ENCODE results near the gene FCRL3. TPM values are rescaled to one million over a fixed set of nuclear protein-coding genes. Genes with fewer than 3 reads are reported as not detected.

The FCRL3 gene
- total RNA-seq, 4 donors from 2014 or later, result 0.19 to 0.29 TPM; not detected in 2

GRCh38 chr1:157715736-157716135 is 15.2 kb upstream of the FCRL3 start:
- H3K27ac ChIP-seq, result no peak overlapping the region
- whole genome bisulfite sequencing, 2 donors, result 64 to 70% methylated on average over 2 to 5 of the region's 5 CpGs
- H3K9me3 ChIP-seq, result no peaks in the 10 kb centered on the region
- H3K36me3 ChIP-seq, result no peaks in the 10 kb centered on the region
- TF ChIP-seq CTCF (IDR thresholded peaks at IDR 0.05) (no peak), POLR2A (IDR thresholded peaks at IDR 0.05) (no peak)
- no peaks in the 10 kb centered on the region for H3K27me3 ChIP-seq
- H3K4me1 ChIP-seq, result no peaks in the 10 kb centered on the region
- no peak overlapping the region for H3K4me3 ChIP-seq
- intact Hi-C loops (cut with DNase I), result no loop called here
- no peak for DNase-seq

- H3K27ac ChIP-seq, result no peak overlapping the region
- H3K4me1 ChIP-seq, result no peaks in the 10 kb centered on the region
- H3K9me3 ChIP-seq, result no peaks in the 10 kb centered on the region
- DNase-seq, result no peak
- TF ChIP-seq CTCF (IDR thresholded peaks at IDR 0.05) (no peak), POLR2A (IDR thresholded peaks at IDR 0.05) (no peak)
- intact Hi-C loops (cut with DNase I), result no loop called here
- no peaks in the 10 kb centered on the region for H3K36me3 ChIP-seq
- H3K4me3 ChIP-seq, result no peak overlapping the region
- no peaks in the 10 kb centered on the region for H3K27me3 ChIP-seq
Measured at GRCh38 chr1:157711802-157712201, 11.2 kb upstream of the FCRL3 start.

- Histone ChIP-seq H3K27me3 (no peaks in the 10 kb centered on the region), H3K36me3 (no peaks in the 10 kb centered on the region), H3K27ac (no peak overlapping the region), H3K9me3 (no peaks in the 10 kb centered on the region), H3K4me3 (no peak overlapping the region), H3K4me1 (no peaks in the 10 kb centered on the region)
- TF ChIP-seq CTCF (IDR thresholded peaks at IDR 0.05) (no peak), POLR2A (IDR thresholded peaks at IDR 0.05) (no peak)
- intact Hi-C loops (cut with DNase I), result no loop called here
- DNase-seq, result no peak
Measured at GRCh38 chr1:157704878-157705277, 4.3 kb upstream of the FCRL3 start.

- Histone ChIP-seq H3K4me3 (no peak overlapping the region), H3K9me3 (no peaks in the 10 kb centered on the region), H3K27me3 (no peaks in the 10 kb centered on the region), H3K27ac (no peak overlapping the region), H3K36me3 (no peaks in the 10 kb centered on the region), H3K4me1 (no peaks in the 10 kb centered on the region)
- no peak for TF ChIP-seq CTCF (IDR thresholded peaks at IDR 0.05)
- TF ChIP-seq POLR2A (IDR thresholded peaks at IDR 0.05), result no peak
- intact Hi-C loops (cut with DNase I), result no loop called here
- no peak for DNase-seq
- WGBS, 2 donors, result 74% methylated on average over 4 of the region's 4 CpGs
Measured at GRCh38 chr1:157703981-157704380, 3.4 kb upstream of the FCRL3 start.

- H3K36me3 ChIP-seq, result no peaks in the 10 kb centered on the region
- no peaks in the 10 kb centered on the region for H3K4me1 ChIP-seq
- intact Hi-C loops (cut with DNase I), result no loop called here
- WGBS, 2 donors, result 65 to 72% methylated on average over 5 of the region's 5 CpGs
- TF ChIP-seq CTCF (IDR thresholded peaks at IDR 0.05) (no peak), POLR2A (IDR thresholded peaks at IDR 0.05) (no peak)
- no peak overlapping the region for H3K27ac ChIP-seq
- no peak overlapping the region for H3K4me3 ChIP-seq
- H3K27me3 ChIP-seq, result no peaks in the 10 kb centered on the region
- no peak for DNase-seq
- H3K9me3 ChIP-seq, result no peaks in the 10 kb centered on the region
Measured at GRCh38 chr1:157702308-157702825, 1.8 kb upstream of the FCRL3 start.
